WERI-Rb-1 (cell line): Measurements from ENCODE around the gene MAD1L1.

Experiments
- DNase-seq: peaks from one replicate; pipeline ENCODE4 v3.0.0-alpha.2; 2020
- H3K27ac ChIP-seq: fragments of 250-450 bp; sonication (Bioruptor Pico); 2 replicates; pipeline ENCODE4 v1.5.1; 2020; ENCODE audit warnings: mild to moderate bottlenecking, moderate library complexity
- H3K27me3 ChIP-seq: fragments of 250-450 bp; sonication (Bioruptor Pico); 2 replicates; pipeline ENCODE4 v1.5.1; 2021; ENCODE audit warnings: mild to moderate bottlenecking, low read depth, moderate library complexity; ENCODE audit not compliant: insufficient read depth, severe bottlenecking
- H3K36me3 ChIP-seq: fragments of 250-450 bp; sonication (Bioruptor Pico); 2 replicates; pipeline ENCODE4 v1.5.1; 2020; ENCODE audit warnings: mild to moderate bottlenecking, moderate library complexity
- H3K4me3 ChIP-seq: 2 replicates; pipeline ENCODE4 v1.5.1; 2011; ENCODE audit warnings: low read depth, mild to moderate bottlenecking, control low read depth, low read length
- H3K9me3 ChIP-seq: fragments of 250-450 bp; sonication (Bioruptor Pico); 2 replicates; pipeline ENCODE4 v1.5.1; 2021; ENCODE audit warnings: mild to moderate bottlenecking, moderate library complexity; ENCODE audit not compliant: severe bottlenecking
- CTCF ChIP-seq: IDR thresholded peaks from 2 replicates; pipeline ENCODE4 v1.5.1; 2011; ENCODE audit warnings: low read depth, mild to moderate bottlenecking, control low read depth, inconsistent platforms, low read length

Gene MAD1L1

GRCh38 chr7:2143981-2144595 is 88.7 kb downstream of the MAD1L1 start:
- TF ChIP-seq CTCF = no peak
- no peak for DNase-seq

GRCh38 chr7:2143450-2143849 is 89.3 kb downstream of the MAD1L1 start:
- Histone ChIP-seq H3K27ac (no peak overlapping the region), H3K36me3 (peaks cover 16% of the 10 kb centered on the region), H3K9me3 (no peaks in the 10 kb centered on the region), H3K27me3 (no peaks in the 10 kb centered on the region), H3K4me3 (no peak overlapping the region)
- no peak for DNase-seq
- TF ChIP-seq CTCF = no peak

More at GRCh38 chr7:2143981-2144595, 88.7 kb downstream of the MAD1L1 start:
- Histone ChIP-seq H3K27ac (no peak overlapping the region), H3K9me3 (no peaks in the 10 kb centered on the region), H3K36me3 (peaks cover 22% of the 10 kb centered on the region), H3K27me3 (no peaks in the 10 kb centered on the region), H3K4me3 (no peak overlapping the region)

GRCh38 chr7:2142386-2142785 is 90.4 kb downstream of the MAD1L1 start:
- Histone ChIP-seq H3K27me3 (no peaks in the 10 kb centered on the region), H3K36me3 (peaks cover 13% of the 10 kb centered on the region), H3K27ac (no peak overlapping the region), H3K4me3 (no peak overlapping the region), H3K9me3 (no peaks in the 10 kb centered on the region)
- no peak for DNase-seq
- TF ChIP-seq CTCF = no peak

DNA sequence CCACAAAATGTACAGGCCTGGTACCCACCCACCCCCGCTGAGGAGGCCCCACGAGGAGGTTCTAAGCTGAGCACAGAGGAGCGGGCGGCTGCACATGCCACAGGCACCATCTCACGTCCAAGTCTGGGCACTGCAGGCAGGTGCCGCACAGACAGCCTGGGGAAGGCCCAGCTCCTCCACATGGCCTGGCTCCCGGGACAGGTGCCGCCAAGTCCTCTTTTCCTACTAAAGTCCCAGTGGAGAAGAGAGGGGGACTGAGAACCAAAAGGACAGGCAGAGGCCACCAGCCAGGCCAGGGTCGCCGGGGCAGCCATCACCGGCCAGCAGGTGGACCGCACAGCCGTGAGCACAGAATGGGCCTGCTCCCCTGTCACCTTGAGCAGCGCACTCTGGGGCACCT is 91.1 kb downstream of the MAD1L1 start:
- H3K36me3 ChIP-seq = peaks cover 8% of the 10 kb centered on the region
- no peak for DNase-seq
- no peaks in the 10 kb centered on the region for H3K9me3 ChIP-seq
- H3K27me3 ChIP-seq = no peaks in the 10 kb centered on the region
- H3K27ac ChIP-seq = no peak overlapping the region
- H3K4me3 ChIP-seq = no peak overlapping the region
- no peak for TF ChIP-seq CTCF

- no peak for DNase-seq
- Histone ChIP-seq H3K4me3 (no peak overlapping the region), H3K27ac (no peak overlapping the region), H3K27me3 (no peaks in the 10 kb centered on the region), H3K36me3 (peaks cover 8% of the 10 kb centered on the region), H3K9me3 (no peaks in the 10 kb centered on the region)
- TF ChIP-seq CTCF = no peak
Observed at GRCh38 chr7:2141021-2141410, 91.7 kb downstream of the MAD1L1 start.
